ENCODE results near the gene CHD9NB.

DNA sequence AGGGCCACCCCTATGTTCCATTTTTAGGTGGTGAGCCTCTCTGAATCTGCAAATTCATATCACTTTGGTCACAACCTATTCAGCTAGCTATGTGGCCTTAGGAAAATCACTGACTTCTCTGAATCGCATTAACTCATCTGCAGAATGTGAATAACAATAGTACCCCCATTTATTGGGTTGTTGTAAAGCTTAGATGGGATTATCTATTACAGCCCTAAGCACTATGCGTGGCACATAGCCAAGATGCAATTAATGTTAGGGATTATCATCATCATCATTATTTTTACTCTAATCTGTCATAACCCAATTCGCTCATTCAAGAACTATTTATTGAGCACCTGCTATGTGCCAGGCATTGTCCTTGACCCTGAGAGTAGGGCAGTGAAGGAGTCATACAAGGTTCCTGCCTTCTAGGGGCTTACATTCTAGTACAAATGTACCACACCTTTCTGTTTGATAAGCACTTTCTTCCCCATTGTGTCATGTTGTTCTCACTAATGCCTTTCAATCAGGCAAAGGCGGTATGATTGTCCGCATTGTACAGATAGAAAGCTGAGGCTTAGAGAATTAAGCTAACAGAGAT lies 40.6 kb upstream of the CHD9NB start:
- TF ChIP-seq, protein P1, sequence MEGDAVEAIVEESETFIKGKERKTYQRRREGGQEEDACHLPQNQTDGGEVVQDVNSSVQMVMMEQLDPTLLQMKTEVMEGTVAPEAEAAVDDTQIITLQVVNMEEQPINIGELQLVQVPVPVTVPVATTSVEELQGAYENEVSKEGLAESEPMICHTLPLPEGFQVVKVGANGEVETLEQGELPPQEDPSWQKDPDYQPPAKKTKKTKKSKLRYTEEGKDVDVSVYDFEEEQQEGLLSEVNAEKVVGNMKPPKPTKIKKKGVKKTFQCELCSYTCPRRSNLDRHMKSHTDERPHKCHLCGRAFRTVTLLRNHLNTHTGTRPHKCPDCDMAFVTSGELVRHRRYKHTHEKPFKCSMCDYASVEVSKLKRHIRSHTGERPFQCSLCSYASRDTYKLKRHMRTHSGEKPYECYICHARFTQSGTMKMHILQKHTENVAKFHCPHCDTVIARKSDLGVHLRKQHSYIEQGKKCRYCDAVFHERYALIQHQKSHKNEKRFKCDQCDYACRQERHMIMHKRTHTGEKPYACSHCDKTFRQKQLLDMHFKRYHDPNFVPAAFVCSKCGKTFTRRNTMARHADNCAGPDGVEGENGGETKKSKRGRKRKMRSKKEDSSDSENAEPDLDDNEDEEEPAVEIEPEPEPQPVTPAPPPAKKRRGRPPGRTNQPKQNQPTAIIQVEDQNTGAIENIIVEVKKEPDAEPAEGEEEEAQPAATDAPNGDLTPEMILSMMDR (IDR thresholded peaks at IDR 0.05 in 4 of 5, conservative IDR thresholded peaks at IDR 0.05 in 1 of 5), result no peak
- no peak for TF ChIP-seq POLR2A (IDR thresholded peaks at IDR 0.05)
